HepG2 (cell line): ENCODE results near the gene PRSS33.

Source experiments
- FOSL1 ChIP-seq: sonication (generic); formaldehyde crosslinking; IDR thresholded peaks from 2 replicates; pipeline ENCODE4 v1.9.0; 2021; ENCODE audit warnings: missing genetic modification reagents, borderline replicate concordance
- JUNB ChIP-seq: sonication (generic); formaldehyde crosslinking; IDR thresholded peaks from 2 replicates; pipeline ENCODE4 v1.8.0; 2022; ENCODE audit warnings: missing genetic modification reagents, mild to moderate bottlenecking, borderline replicate concordance
- POLR2A ChIP-seq, 2 experiments: IDR thresholded peaks; 2 replicates each; pipeline ENCODE4 v1.6.1; 2011; ENCODE audit warnings: low read depth in 2 of 2, low read length in 2 of 2, mild to moderate bottlenecking in 1 of 2, moderate library complexity in 1 of 2; ENCODE audit not compliant: insufficient read depth in 1 of 2
- RAD21 ChIP-seq: fragments of 450-650 bp; formaldehyde crosslinking; IDR thresholded peaks from 2 replicates; pipeline ENCODE4 v1.5.0; 2020; ENCODE audit warnings: mild to moderate bottlenecking
- RORA ChIP-seq: sonication (generic); formaldehyde crosslinking; IDR thresholded peaks from 2 replicates; pipeline ENCODE4 v1.5.0; 2020; ENCODE audit warnings: mild to moderate bottlenecking, missing genetic modification reagents, moderate library complexity
- TBP ChIP-seq: sonication (generic); formaldehyde crosslinking; IDR thresholded peaks from 2 replicates; pipeline ENCODE4 v1.5.0; 2020; ENCODE audit warnings: missing genetic modification reagents
- ZNF614 ChIP-seq: IDR thresholded peaks from 2 replicates; pipeline ENCODE4 v1.6.1; 2018; ENCODE audit warnings: missing biosample characterization, missing genetic modification reagents, inconsistent platforms, borderline replicate concordance
- TF ChIP-seq, protein P1 (sequence below): sonication (generic); formaldehyde crosslinking; IDR thresholded peaks from 2 replicates; pipeline ENCODE4 v1.4.0; 2020; ENCODE audit warnings: mild to moderate bottlenecking, missing genetic modification reagents
- TF ChIP-seq, protein P2 (sequence below): sonication (generic); formaldehyde crosslinking; IDR thresholded peaks from 2 replicates; pipeline ENCODE4 v1.4.0; 2020; ENCODE audit warnings: missing genetic modification reagents
- TF ChIP-seq, protein P3 (sequence below), 2 experiments: sonication (generic) in 1 of 2; formaldehyde crosslinking in 1 of 2; IDR thresholded peaks; 2 replicates each; pipeline versions ENCODE4 v1.4.0 to v1.6.1; 2018 to 2020; ENCODE audit warnings: missing genetic modification reagents in 2 of 2, borderline replicate concordance in 1 of 2, low read depth in 1 of 2, mild to moderate bottlenecking in 1 of 2, missing biosample characterization in 1 of 2

DNA sequence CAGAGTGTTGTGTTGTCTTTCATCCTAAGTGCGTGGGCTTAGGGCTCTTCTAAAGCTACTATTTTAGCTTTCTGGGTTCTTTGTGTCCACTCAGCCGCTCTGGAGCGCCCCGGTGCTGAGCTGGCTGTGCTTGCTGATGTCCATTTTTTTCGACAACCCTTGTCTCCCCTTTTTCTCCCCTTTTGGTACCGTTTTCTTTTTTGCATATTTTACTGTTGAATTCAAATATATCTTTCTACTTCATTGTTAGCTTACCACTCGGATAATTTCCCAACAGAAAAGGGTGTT, 33.7 kb downstream of the PRSS33 start:
- TF ChIP-seq RAD21 (CRISPR knock-in tag): no peak
- TF ChIP-seq, protein P1, sequence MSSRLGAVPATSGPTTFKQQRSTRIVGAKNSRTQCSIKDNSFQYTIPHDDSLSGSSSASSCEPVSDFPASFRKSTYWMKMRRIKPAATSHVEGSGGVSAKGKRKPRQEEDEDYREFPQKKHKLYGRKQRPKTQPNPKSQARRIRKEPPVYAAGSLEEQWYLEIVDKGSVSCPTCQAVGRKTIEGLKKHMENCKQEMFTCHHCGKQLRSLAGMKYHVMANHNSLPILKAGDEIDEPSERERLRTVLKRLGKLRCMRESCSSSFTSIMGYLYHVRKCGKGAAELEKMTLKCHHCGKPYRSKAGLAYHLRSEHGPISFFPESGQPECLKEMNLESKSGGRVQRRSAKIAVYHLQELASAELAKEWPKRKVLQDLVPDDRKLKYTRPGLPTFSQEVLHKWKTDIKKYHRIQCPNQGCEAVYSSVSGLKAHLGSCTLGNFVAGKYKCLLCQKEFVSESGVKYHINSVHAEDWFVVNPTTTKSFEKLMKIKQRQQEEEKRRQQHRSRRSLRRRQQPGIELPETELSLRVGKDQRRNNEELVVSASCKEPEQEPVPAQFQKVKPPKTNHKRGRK (CRISPR knock-in tag): no peak
- no peak for TF ChIP-seq FOSL1 (CRISPR knock-in tag)
- TF ChIP-seq, protein P2, sequence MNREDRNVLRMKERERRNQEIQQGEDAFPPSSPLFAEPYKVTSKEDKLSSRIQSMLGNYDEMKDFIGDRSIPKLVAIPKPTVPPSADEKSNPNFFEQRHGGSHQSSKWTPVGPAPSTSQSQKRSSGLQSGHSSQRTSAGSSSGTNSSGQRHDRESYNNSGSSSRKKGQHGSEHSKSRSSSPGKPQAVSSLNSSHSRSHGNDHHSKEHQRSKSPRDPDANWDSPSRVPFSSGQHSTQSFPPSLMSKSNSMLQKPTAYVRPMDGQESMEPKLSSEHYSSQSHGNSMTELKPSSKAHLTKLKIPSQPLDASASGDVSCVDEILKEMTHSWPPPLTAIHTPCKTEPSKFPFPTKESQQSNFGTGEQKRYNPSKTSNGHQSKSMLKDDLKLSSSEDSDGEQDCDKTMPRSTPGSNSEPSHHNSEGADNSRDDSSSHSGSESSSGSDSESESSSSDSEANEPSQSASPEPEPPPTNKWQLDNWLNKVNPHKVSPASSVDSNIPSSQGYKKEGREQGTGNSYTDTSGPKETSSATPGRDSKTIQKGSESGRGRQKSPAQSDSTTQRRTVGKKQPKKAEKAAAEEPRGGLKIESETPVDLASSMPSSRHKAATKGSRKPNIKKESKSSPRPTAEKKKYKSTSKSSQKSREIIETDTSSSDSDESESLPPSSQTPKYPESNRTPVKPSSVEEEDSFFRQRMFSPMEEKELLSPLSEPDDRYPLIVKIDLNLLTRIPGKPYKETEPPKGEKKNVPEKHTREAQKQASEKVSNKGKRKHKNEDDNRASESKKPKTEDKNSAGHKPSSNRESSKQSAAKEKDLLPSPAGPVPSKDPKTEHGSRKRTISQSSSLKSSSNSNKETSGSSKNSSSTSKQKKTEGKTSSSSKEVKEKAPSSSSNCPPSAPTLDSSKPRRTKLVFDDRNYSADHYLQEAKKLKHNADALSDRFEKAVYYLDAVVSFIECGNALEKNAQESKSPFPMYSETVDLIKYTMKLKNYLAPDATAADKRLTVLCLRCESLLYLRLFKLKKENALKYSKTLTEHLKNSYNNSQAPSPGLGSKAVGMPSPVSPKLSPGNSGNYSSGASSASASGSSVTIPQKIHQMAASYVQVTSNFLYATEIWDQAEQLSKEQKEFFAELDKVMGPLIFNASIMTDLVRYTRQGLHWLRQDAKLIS: no peak; the same call in 1 of the 2 replicates
- TF ChIP-seq JUNB (CRISPR knock-in tag): no peak
- TF ChIP-seq POLR2A (IDR thresholded peaks at IDR 0.05; ENCODE audit: insufficient read depth in 1 of 2, low read depth in 2 of 2, low read length in 2 of 2): no peak
- no peak for TF ChIP-seq RORA (CRISPR knock-in tag)
- TF ChIP-seq, protein P3, sequence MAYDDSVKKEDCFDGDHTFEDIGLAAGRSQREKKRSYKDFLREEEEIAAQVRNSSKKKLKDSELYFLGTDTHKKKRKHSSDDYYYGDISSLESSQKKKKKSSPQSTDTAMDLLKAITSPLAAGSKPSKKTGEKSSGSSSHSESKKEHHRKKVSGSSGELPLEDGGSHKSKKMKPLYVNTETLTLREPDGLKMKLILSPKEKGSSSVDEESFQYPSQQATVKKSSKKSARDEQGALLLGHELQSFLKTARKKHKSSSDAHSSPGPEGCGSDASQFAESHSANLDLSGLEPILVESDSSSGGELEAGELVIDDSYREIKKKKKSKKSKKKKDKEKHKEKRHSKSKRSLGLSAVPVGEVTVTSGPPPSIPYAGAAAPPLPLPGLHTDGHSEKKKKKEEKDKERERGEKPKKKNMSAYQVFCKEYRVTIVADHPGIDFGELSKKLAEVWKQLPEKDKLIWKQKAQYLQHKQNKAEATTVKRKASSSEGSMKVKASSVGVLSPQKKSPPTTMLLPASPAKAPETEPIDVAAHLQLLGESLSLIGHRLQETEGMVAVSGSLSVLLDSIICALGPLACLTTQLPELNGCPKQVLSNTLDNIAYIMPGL (CRISPR knock-in tag; IDR thresholded peaks at IDR 0.05; ENCODE audit: borderline replicate concordance in 1 of 2, low read depth in 1 of 2): no peak
- no peak for TF ChIP-seq TBP (CRISPR knock-in tag)
- no peak for TF ChIP-seq ZNF614
